ENCODE measurements around the gene RAB40C.

RAB40C gene

DNA sequence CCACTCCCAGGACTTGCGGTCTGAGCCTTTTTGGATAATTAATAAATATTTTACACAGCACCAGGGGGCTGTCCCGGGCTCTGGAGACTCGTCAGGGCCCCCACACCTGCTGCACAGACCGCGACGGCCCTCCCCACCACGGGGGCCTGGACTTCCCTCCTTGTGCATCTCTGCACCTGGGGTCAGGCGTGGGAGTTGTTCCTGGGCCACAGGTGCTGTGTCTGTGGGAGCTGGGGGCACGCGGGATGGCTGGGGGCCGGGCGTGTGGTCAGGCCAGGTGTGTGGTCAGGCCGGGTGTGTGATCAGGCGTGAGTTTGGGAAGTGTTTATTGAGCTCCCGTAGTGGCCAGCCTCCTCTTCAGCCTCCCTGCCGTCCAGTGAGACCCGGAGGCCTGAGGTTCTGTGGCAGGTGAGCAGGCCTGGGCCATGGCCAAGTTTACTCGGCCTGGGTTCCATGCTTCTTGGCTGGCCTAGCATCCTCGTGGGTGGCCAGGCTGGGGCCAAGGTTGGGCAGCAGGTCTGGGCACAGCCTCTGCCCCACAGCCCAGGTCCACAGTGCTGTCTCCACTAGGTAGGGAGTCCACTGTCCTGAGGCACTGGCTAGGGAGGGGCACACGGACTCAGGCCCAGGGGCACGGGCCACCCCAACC lies 88.5 kb downstream of the RAB40C start:
- peaks cover 40% of the 10 kb centered on the region for H3K4me1 ChIP-seq (ENCODE audit: insufficient read depth, low read length)
- no peak overlapping the region for H3K4me3 ChIP-seq (ENCODE audit: low read depth in 1 of 2, low read length in 2 of 2)
- H3K27me3 ChIP-seq (ENCODE audit: insufficient read depth, low read length, poor library complexity) = no peaks in the 10 kb centered on the region
- no peak overlapping the region for H3K4me2 ChIP-seq (ENCODE audit: insufficient read depth, low read length)
- peaks cover 32% of the 10 kb centered on the region for H3K36me3 ChIP-seq (ENCODE audit: insufficient read depth, low read length)
- no peak overlapping the region for H2AFZ ChIP-seq (ENCODE audit: low read depth, low read length)
- H3K9ac ChIP-seq (ENCODE audit: low read depth, low read length) = no peak overlapping the region
- ATAC-seq (ENCODE audit: insufficient read depth, low read depth) (no peak), DNase-seq (no peak)
- no peaks in the 10 kb centered on the region for H3K9me3 ChIP-seq (ENCODE audit: insufficient read depth, low read length, severe bottlenecking)
- TF ChIP-seq EZH2 (IDR thresholded peaks at IDR 0.05; ENCODE audit: borderline replicate concordance, low read depth, low read length, severe bottlenecking) = no peak
- TF ChIP-seq, protein P1, sequence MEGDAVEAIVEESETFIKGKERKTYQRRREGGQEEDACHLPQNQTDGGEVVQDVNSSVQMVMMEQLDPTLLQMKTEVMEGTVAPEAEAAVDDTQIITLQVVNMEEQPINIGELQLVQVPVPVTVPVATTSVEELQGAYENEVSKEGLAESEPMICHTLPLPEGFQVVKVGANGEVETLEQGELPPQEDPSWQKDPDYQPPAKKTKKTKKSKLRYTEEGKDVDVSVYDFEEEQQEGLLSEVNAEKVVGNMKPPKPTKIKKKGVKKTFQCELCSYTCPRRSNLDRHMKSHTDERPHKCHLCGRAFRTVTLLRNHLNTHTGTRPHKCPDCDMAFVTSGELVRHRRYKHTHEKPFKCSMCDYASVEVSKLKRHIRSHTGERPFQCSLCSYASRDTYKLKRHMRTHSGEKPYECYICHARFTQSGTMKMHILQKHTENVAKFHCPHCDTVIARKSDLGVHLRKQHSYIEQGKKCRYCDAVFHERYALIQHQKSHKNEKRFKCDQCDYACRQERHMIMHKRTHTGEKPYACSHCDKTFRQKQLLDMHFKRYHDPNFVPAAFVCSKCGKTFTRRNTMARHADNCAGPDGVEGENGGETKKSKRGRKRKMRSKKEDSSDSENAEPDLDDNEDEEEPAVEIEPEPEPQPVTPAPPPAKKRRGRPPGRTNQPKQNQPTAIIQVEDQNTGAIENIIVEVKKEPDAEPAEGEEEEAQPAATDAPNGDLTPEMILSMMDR (IDR thresholded peaks at IDR 0.05; ENCODE audit: borderline replicate concordance, extremely low read depth, low read length, poor library complexity, severe bottlenecking) = no peak
- H4K20me1 ChIP-seq (ENCODE audit: insufficient read depth, low read length) = peaks cover 57% of the 10 kb centered on the region
- H3K79me2 ChIP-seq (ENCODE audit: insufficient read depth, low read length) = peaks cover 30% of the 10 kb centered on the region
- H3K27ac ChIP-seq (ENCODE audit: low read length) = no peak overlapping the region; the same call in 1 of the 2 replicates

All from DND-41 (cell line).